BJ (cell line): ENCODE measurements around the gene TMEM131. TPM values are rescaled to one million over a fixed set of nuclear protein-coding genes. Genes with fewer than 3 reads are reported as not detected.

Experiments used
- CTCF ChIA-PET: fragments of 350-600 bp; formaldehyde crosslinking; extraction: SDS; loops from one replicate; lab custom pipeline; 2021; ENCODE audit warnings: antibody characterized with exemption, inconsistent platforms; lab: Yijun Ruan, JAX
- POLR2A ChIA-PET: fragments of 300-600 bp; sonication (Branson Sonifier 250); formaldehyde crosslinking; extraction: SDS; loops from one replicate; lab custom pipeline; 2021; ENCODE audit warnings: antibody characterized with exemption; lab: Charles Lee
- DNase-seq: peaks from one replicate; pipeline ENCODE4 v3.0.0-alpha.2; 2011; ENCODE audit warnings: low read depth
- H3K27me3 ChIP-seq: 2 replicates; pipeline ENCODE4 v1.6.0; 2011; ENCODE audit warnings: low read length; ENCODE audit not compliant: control insufficient read depth, insufficient read depth
- H3K36me3 ChIP-seq: 2 replicates; pipeline ENCODE4 v1.5.1; 2011; ENCODE audit warnings: low read length; ENCODE audit not compliant: control insufficient read depth, insufficient read depth
- H3K4me3 ChIP-seq: 2 replicates; pipeline ENCODE4 v1.5.1; 2011; ENCODE audit warnings: low read depth, mild to moderate bottlenecking, control low read depth, low read length
- CTCF ChIP-seq: IDR thresholded peaks from 2 replicates; pipeline ENCODE4 v1.5.1; 2011; ENCODE audit warnings: low read depth, mild to moderate bottlenecking, control low read depth, inconsistent platforms, low read length, moderate library complexity; ENCODE audit not compliant: insufficient read depth
- polyA plus RNA-seq: library from polyadenylated mRNA; depleted of rRNA; stranded (reverse); fragments of >200 nt; gene quantifications from 2 replicates; pipeline ENCODE4 v1.2.3, GENCODE V29; 2011

The TMEM131 gene
- polyA plus RNA-seq, 1 experiment, result 11.8 TPM

GRCh38 chr2:97747285-97747684, 248.5 kb downstream of the TMEM131 start:
- no peaks in the 10 kb centered on the region for H3K27me3 ChIP-seq
- no peak overlapping the region for H3K4me3 ChIP-seq
- ChIA-PET CTCF (no interaction called here), POLR2A (no interaction called here)
- TF ChIP-seq CTCF, result no peak
- DNase-seq, result no peak
- H3K36me3 ChIP-seq, result no peaks in the 10 kb centered on the region

- no peak for TF ChIP-seq CTCF
- ChIA-PET CTCF (interaction anchor here (1.1 kb wide), 1 partner anchor 54 kb away, joined by 4 read pairs; no protein-coding TSS in a partner anchor), POLR2A (no interaction called here)
- Histone ChIP-seq H3K27me3 (no peaks in the 10 kb centered on the region), H3K4me3 (no peak overlapping the region), H3K36me3 (no peaks in the 10 kb centered on the region)
- DNase-seq, result no peak
Measured at GRCh38 chr2:97745474-97746174, 250.1 kb downstream of the TMEM131 start.

- H3K4me3 ChIP-seq, result no peak overlapping the region
- no peak for DNase-seq
- ChIA-PET POLR2A (no interaction called here), CTCF (interaction anchor here (0.9 to 1.1 kb wide), 2 partner anchors 154 to 641 kb away, joined by 3 to 4 read pairs; no protein-coding TSS in a partner anchor)
- H3K36me3 ChIP-seq, result no peaks in the 10 kb centered on the region
- no peak for TF ChIP-seq CTCF
- no peaks in the 10 kb centered on the region for H3K27me3 ChIP-seq
Measured at GRCh38 chr2:97743913-97744312, 251.8 kb downstream of the TMEM131 start.

- ChIA-PET POLR2A (no interaction called here), CTCF (interaction anchor here (0.9 to 3.5 kb wide), 6 partner anchors 12 to 33 kb away, joined by 3 to 28 read pairs (median 4); no protein-coding TSS in a partner anchor)
- Histone ChIP-seq H3K36me3 (no peaks in the 10 kb centered on the region), H3K27me3 (no peaks in the 10 kb centered on the region), H3K4me3 (no peak overlapping the region)
- no peak for TF ChIP-seq CTCF
- DNase-seq, result no peak
Measured at GRCh38 chr2:97742381-97742847, 253.3 kb downstream of the TMEM131 start.

- POLR2A ChIA-PET, result no interaction called here
Measured at GRCh38 chr2:97741686-97742085, 254.1 kb downstream of the TMEM131 start.

More at GRCh38 chr2:97741686-97742085, 254.1 kb downstream of the TMEM131 start:
- H3K4me3 ChIP-seq, result no peak overlapping the region
- H3K36me3 ChIP-seq, result no peaks in the 10 kb centered on the region
- no peak for TF ChIP-seq CTCF
- no peaks in the 10 kb centered on the region for H3K27me3 ChIP-seq
- CTCF ChIA-PET, result interaction anchor here (0.9 to 3.5 kb wide), 7 partner anchors 11 to 644 kb away, joined by 3 to 28 read pairs (median 8); no protein-coding TSS in a partner anchor
- DNase-seq, result no peak
